ENCODE data around the gene HNRNPF.
A peak's percentile ranks its signal among the peaks of the same experiment; 100 is the strongest.

The HNRNPF gene

DNA sequence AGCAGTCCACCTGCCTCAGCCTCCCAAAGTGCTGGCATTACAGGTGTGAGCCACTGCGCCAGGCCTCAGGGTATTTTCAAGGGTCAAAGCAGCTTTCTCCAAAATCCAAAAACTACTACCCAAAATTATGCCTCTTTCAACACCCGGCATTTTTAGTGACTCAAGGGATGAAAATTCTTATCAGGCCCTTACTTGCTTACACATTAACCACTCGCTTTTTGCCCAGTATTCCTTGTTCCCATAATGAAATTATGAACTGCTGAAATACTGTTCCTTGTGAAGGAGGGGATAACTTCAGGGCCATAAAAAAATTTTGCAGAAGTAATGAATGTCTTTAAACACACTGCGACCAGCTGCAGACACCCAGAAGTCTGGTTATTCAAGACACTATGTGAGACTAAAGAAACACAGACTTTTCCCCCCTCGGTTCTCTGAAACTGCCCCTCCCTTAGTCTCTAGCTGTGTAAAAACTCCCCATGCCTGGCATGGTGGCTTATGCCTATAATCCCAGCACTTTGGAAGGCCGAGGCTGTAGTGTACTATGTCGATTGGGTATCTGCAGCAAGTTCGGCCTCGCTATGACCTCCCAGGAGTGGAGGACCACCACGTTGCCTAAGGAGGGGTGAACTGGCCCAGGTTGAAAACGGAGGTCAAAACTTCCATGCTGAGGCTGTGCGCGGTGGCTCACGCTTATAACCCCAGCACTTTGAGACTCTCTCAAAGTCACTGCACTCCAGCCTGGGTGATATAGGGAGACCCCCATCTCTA is 25.6 kb downstream of the HNRNPF start:
- no peak overlapping the region for H3K4me3 ChIP-seq (replicated peaks in 1 of 2; ENCODE audit: low read depth in 2 of 2, low read length in 2 of 2)
- DNase-seq (ENCODE audit: low read depth in 2 of 2), result no peak
- TF ChIP-seq, protein P1, sequence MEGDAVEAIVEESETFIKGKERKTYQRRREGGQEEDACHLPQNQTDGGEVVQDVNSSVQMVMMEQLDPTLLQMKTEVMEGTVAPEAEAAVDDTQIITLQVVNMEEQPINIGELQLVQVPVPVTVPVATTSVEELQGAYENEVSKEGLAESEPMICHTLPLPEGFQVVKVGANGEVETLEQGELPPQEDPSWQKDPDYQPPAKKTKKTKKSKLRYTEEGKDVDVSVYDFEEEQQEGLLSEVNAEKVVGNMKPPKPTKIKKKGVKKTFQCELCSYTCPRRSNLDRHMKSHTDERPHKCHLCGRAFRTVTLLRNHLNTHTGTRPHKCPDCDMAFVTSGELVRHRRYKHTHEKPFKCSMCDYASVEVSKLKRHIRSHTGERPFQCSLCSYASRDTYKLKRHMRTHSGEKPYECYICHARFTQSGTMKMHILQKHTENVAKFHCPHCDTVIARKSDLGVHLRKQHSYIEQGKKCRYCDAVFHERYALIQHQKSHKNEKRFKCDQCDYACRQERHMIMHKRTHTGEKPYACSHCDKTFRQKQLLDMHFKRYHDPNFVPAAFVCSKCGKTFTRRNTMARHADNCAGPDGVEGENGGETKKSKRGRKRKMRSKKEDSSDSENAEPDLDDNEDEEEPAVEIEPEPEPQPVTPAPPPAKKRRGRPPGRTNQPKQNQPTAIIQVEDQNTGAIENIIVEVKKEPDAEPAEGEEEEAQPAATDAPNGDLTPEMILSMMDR (IDR thresholded peaks at IDR 0.05; ENCODE audit: low read depth, low read length), result no peak

DNA sequence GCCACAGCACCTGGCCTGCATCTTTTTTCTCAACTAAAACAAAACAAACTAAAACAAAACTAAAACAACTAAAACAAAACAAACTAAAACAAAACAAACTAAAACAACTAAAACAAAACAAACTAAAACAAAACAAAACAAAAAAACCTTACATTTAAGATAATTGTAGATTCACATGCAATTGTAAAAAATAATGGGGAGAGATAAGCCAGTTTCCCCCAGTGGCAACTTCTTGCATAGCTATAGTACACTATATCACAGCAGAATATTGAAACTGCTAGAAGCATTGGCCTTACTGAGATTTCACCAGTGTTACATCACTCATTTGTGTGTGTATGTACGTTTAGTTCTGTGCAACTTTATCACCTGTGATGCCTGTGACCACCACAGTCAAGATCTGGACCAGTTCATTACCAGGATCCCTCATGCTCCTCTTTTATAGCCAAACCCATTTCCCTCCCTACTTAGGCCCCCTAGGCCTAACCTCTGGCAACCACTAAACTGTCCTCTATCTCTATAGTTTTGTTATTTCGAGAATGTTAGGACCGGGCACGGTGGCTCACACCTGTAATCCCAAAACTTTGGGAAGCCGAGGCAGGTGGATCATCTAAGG is 28.3 kb downstream of the HNRNPF start:
- peak in 1 of 2 donors; percentile 31 for DNase-seq (ENCODE audit: low read depth in 2 of 2)
- H3K4me3 ChIP-seq (replicated peaks in 1 of 2; ENCODE audit: low read depth in 2 of 2, low read length in 2 of 2), result no peak overlapping the region
- TF ChIP-seq, protein P1 (IDR thresholded peaks at IDR 0.05; ENCODE audit: low read depth, low read length), result peak; percentile 7

DNA sequence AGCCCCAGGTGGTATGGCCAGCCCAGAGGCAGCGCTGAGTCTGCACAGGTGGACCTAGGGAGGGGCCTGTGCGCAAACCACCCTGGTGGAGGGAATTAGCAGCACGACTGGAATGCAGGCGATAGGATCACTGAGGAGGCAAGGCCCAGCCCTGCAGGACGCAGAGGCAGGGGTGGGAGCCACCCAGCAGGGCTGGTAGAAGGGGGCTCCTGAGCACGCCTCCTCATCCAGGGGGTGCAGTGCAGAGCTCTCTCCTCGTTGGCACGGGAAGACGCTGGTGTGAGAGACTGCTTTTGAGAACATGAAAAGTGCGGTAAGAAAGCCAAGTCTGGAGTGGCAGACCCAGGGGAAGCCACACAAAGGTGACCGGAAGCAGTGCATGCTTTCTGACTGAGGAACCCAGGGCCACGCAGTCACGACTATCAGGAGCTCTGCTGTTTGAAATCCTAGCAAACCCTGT is 31.5 kb downstream of the HNRNPF start:
- DNase-seq (ENCODE audit: low read depth in 2 of 2), result no peak
- TF ChIP-seq, protein P1 (IDR thresholded peaks at IDR 0.05; ENCODE audit: low read depth, low read length), result no peak
- no peak overlapping the region for H3K4me3 ChIP-seq (replicated peaks in 1 of 2; ENCODE audit: low read depth in 2 of 2, low read length in 2 of 2)

DNA sequence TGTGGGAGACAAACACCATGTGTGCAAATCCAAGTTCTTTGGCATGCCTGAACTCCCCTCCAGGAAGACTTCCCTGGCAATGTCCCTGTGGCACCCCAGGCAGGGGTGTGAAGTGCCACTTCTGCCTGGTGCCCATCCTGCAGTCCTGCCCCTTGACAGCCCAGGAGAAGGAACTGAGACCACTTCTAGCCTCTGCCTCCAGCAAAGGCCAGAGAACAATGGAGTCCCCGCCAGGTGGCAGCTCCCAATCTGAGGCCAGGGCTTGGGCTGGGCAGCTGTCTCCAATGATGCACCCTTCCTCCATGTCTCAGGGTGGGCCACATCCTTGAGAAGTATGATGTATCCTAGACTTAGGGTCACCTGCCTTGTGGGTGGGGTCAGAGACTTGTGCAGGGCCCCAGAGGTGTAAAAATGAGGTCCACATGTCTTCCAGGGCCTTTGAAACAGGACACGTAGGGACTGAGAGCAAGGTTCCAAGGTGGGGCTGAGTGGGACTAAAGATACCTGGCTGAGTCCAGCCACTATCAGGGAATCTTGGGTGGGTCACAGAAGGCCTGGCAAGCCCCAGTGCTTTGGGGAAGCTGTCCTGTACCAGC is 32.1 kb downstream of the HNRNPF start:
- no peak for DNase-seq (ENCODE audit: low read depth in 2 of 2)
- TF ChIP-seq, protein P1 (IDR thresholded peaks at IDR 0.05; ENCODE audit: low read depth, low read length), result no peak
- no peak overlapping the region for H3K4me3 ChIP-seq (replicated peaks in 1 of 2; ENCODE audit: low read depth in 2 of 2, low read length in 2 of 2)

DNA sequence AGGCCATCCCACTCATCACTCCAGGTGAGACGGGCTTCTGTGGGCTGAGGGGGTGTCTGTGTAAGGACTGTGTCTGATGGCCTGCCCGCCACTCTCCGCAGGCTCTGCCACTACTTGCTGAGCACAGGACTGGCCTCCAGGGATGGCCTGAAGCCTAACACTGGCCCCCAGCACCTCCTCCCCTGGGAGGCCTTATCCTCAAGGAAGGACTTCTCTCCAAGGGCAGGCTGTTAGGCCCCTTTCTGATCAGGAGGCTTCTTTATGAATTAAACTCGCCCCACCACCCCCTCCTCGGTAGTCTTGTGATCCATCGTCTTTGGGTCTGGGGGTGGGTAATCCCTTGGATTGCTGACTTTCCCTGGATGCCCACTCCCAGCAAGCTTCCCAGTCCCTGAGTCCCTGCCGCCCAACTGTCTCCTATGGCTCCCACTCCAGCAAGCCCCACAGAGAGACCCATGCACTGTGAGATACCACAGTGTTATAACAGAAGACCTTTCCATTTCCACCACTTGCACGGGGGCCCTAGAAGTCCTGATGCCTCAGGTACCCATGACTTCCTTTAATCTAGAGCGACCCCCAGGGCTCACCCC is 32.8 kb downstream of the HNRNPF start:
- TF ChIP-seq, protein P1 (IDR thresholded peaks at IDR 0.05; ENCODE audit: low read depth, low read length), result no peak
- H3K4me3 ChIP-seq (replicated peaks in 1 of 2; ENCODE audit: low read depth in 2 of 2, low read length in 2 of 2), result no peak overlapping the region
- no peak for DNase-seq (ENCODE audit: low read depth in 2 of 2)

DNA sequence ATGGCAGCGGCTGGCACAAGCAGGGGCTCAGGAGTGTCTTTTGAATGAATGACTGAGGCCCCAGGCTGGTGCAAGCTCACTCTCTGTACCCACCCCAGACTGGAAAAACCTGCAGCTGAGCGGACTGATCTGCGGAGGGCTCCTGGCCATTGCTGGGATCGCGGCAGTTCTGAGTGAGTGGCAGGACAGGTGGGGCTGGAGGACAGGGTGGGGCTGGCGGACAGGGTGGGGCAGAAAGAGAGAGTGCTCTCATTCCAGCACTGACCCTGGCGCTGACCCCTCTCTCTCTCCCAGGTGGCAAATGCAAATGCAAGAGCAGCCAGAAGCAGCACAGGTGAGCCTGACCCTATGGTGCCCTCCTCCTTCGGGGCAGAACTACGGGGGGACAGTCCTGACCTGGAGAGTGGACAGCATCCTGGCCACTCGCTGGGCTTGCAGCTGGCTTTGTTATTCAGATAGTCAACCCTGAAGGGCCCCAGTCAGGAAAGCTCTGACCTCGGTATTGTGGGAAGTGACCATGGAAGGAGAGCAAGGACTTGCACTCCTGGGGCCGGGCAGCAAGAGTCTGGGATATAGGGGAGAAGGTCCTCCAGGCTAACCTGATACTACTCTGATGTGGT is 33.5 kb downstream of the HNRNPF start:
- DNase-seq (ENCODE audit: low read depth in 2 of 2), result no peak
- no peak overlapping the region for H3K4me3 ChIP-seq (replicated peaks in 1 of 2; ENCODE audit: low read depth in 2 of 2, low read length in 2 of 2)
- TF ChIP-seq, protein P1 (IDR thresholded peaks at IDR 0.05; ENCODE audit: low read depth, low read length), result no peak

All from cardiac fibroblast (primary cell).